ENCODE results near the gene CACNA1C.

DNA sequence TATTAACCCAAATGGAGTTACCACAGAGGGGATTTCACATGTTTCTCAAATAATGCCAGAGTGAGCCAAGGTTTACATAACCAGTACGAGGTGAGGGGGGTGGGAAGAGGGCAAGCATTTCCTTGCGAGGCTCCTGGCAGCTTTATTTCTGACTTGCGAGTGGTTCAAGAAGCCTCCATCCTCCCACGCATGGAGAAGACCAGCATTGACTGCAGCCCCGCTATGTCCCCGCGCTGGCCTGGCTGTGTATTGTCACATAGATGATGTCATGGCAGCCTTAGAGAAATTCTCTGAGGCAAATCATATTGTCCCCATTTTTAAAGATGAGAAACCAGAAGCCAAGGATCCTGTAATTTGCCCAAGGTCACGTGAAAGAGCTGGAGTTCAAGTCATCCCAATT, 188.2 kb downstream of the CACNA1C start:
- no peak for TF ChIP-seq GATA2 (IDR thresholded peaks at IDR 0.05; ENCODE audit: low read depth, low read length)
- no peak for TF ChIP-seq GATA3 (IDR thresholded peaks at IDR 0.05; ENCODE audit: low read depth, low read length)
